H1 (cell line): ENCODE results near the gene LEO1. TPM values are rescaled to one million over a fixed set of nuclear protein-coding genes. Genes with fewer than 3 reads are reported as not detected.

Experiments used
- BACH1 ChIP-seq: IDR thresholded peaks from 2 replicates; pipeline ENCODE4 v1.6.1; 2012; ENCODE audit warnings: low read length, improper control_type of control experiment
- BCL11A ChIP-seq, 2 experiments: IDR thresholded peaks; one replicate each; pipeline ENCODE4 v1.6.1; 2011; ENCODE audit warnings: low read depth in 2 of 2, low read length in 2 of 2, mild to moderate bottlenecking in 2 of 2
- BRCA1 ChIP-seq: IDR thresholded peaks from 2 replicates; pipeline ENCODE4 v1.6.1; 2012; ENCODE audit warnings: low read depth, low read length, improper control_type of control experiment
- CBX5 ChIP-seq: fragments of 300-800, 300-1000 bp; sonication (generic); IDR thresholded peaks from 2 replicates; pipeline ENCODE4 v1.7.1; 2016; ENCODE audit warnings: antibody characterized with exemption, low read length, low read depth
- CREB1 ChIP-seq: IDR thresholded peaks from 2 replicates; pipeline ENCODE4 v1.6.1; 2012; ENCODE audit warnings: inconsistent platforms
- EP300 ChIP-seq, 2 experiments: IDR thresholded peaks; 1 replicate in 1 of 2; 2 replicates in 1 of 2; pipeline ENCODE4 v1.6.1; 2011 to 2012; ENCODE audit warnings: low read depth in 2 of 2, low read length in 2 of 2, mild to moderate bottlenecking in 2 of 2, borderline replicate concordance in 1 of 2, inconsistent platforms in 1 of 2, moderate library complexity in 1 of 2
- KDM1A ChIP-seq: fragments of 200-600, 300-600 bp; sonication (generic); IDR thresholded peaks from 2 replicates; pipeline ENCODE4 v1.7.1; 2016; ENCODE audit warnings: mild to moderate bottlenecking, low read length, borderline replicate concordance
- KDM5A ChIP-seq: fragments of 200-600 bp; IDR thresholded peaks from 2 replicates; pipeline ENCODE4 v1.7.1; 2012; ENCODE audit warnings: mild to moderate bottlenecking, low read length, inconsistent platforms, mixed read lengths
- NANOG ChIP-seq: IDR thresholded peaks from 2 replicates; pipeline ENCODE4 v1.6.1; 2011; ENCODE audit warnings: low read length, low read depth, mild to moderate bottlenecking, inconsistent platforms; ENCODE audit not compliant: insufficient read depth, poor library complexity, severe bottlenecking
- NRF1 ChIP-seq: IDR thresholded peaks from 2 replicates; pipeline ENCODE4 v1.6.1; 2011; ENCODE audit warnings: mild to moderate bottlenecking, low read depth, low read length, improper control_type of control experiment
- PHF8 ChIP-seq: fragments of 200-600 bp; sonication (generic); conservative IDR thresholded peaks from 2 replicates; pipeline ENCODE4 v1.7.1; 2012; ENCODE audit warnings: low read depth, mild to moderate bottlenecking, inconsistent platforms, low read length, moderate library complexity
- RAD21 ChIP-seq, 2 experiments: IDR thresholded peaks in 1 of 2; conservative IDR thresholded peaks in 1 of 2; 2 replicates each; pipeline ENCODE4 v1.6.1; 2011; ENCODE audit warnings: low read depth in 2 of 2, low read length in 2 of 2, improper control_type of control experiment in 1 of 2, inconsistent platforms in 1 of 2, mild to moderate bottlenecking in 1 of 2, moderate library complexity in 1 of 2
- RBBP5 ChIP-seq: IDR thresholded peaks from 2 replicates; pipeline ENCODE4 v1.7.1; 2012; ENCODE audit warnings: low read depth, mild to moderate bottlenecking, inconsistent platforms, low read length, moderate library complexity, borderline replicate concordance
- SIN3A ChIP-seq, 2 experiments: IDR thresholded peaks in 1 of 2; conservative IDR thresholded peaks in 1 of 2; 2 replicates each; pipeline ENCODE4 v1.6.1; 2011 to 2012; ENCODE audit warnings: low read length in 2 of 2, improper control_type of control experiment in 1 of 2, low read depth in 1 of 2, mild to moderate bottlenecking in 1 of 2
- SIRT6 ChIP-seq: IDR thresholded peaks from one replicate; pipeline ENCODE4 v1.7.1; 2012; ENCODE audit warnings: low read length, inconsistent platforms
- SP1 ChIP-seq: IDR thresholded peaks from 2 replicates; pipeline ENCODE4 v1.6.1; 2011; ENCODE audit warnings: low read depth, low read length
- SP2 ChIP-seq: IDR thresholded peaks from 2 replicates; pipeline ENCODE4 v1.6.1; 2012; ENCODE audit warnings: mild to moderate bottlenecking, low read length, inconsistent platforms
- SP4 ChIP-seq: IDR thresholded peaks from 2 replicates; pipeline ENCODE4 v1.6.1; 2012; ENCODE audit warnings: low read length, inconsistent platforms
- SRF ChIP-seq: IDR thresholded peaks from 2 replicates; pipeline ENCODE4 v1.6.1; 2011; ENCODE audit warnings: mild to moderate bottlenecking, low read depth, low read length, moderate library complexity
- TAF1 ChIP-seq: IDR thresholded peaks from 2 replicates; pipeline ENCODE4 v1.6.1; 2011; ENCODE audit warnings: mild to moderate bottlenecking, low read depth, low read length
- polyA plus RNA-seq, 7 experiments: library from polyadenylated mRNA; depleted of rRNA in 3 of 7; stranded (reverse) in 5 of 7; unstranded in 2 of 7; fragments of >200 nt in 5 of 7; fragments of 200-250 nt in 2 of 7; gene quantifications; 1 replicate in 5 of 7; 2 replicates in 1 of 7; 4 replicates in 1 of 7; pipeline versions ENCODE4 v1.2.1 to v1.2.3, GENCODE V29; 2011 to 2013; ENCODE audit warnings: missing spikeins in 2 of 7, mixed read lengths in 2 of 7
- total RNA-seq: library from RNA; stranded (reverse); fragmentation: NEBNext Ultra II Directional; extraction: Animal tissue kit (Norgen Biotek cat#: 25700); gene quantifications from 2 replicates; pipeline ENCODE4 v1.2.1, GENCODE V29; 2021
- TF ChIP-seq, protein P1 (sequence below): IDR thresholded peaks from 2 replicates; pipeline ENCODE4 v1.6.1; 2011; ENCODE audit warnings: low read depth, mild to moderate bottlenecking, low read length; ENCODE audit not compliant: insufficient read depth
- TF ChIP-seq, protein P2 (sequence below): IDR thresholded peaks from 2 replicates; pipeline ENCODE4 v1.6.1; 2012; ENCODE audit warnings: inconsistent platforms

The LEO1 gene
- total and polyA plus RNA-seq, 2 of the 8 experiments (the other 6 are each of a cell fraction or from before 2014, with no cell fraction given) = 1.6 to 27.4 TPM

DNA sequence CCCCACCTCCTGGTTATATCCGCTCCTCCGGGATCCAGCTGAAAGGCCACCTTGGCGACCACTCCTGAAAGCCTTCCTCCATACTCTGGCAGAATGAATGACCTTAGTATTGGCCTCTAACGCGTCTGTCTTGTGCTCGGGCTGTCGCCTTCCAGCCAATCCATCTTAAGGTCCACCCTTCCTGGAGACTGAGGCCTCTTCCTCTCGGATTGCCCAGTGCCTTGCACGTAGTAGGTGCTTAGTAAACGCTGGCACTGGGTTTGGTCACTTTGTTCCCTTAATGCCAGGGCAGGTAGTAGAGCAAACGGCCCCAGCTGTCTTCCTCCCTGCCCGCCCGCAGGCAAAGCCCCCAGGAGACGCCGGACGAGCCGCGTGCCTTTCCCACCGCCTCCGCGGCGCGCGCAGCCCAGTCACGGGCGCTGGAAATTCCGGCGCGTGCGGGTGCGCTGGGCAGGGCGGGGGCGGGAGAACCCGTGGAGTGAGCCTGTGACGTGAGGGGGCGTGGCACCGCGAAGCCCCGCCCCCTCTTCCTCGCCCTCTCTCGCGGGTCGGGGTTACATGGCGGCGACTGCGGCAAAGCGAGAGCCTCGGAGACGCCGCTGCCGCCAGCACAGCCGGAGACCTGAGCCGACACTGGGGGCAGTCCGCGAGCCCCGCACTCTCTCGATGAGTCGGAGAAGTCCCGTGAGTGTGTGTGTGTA, 47.3 kb upstream of the LEO1 start, which contains the start of gene MAPK6 (continued):
- TF ChIP-seq RAD21 (IDR thresholded peaks at IDR 0.05 in 1 of 2, conservative IDR thresholded peaks at IDR 0.05 in 1 of 2; ENCODE audit: low read depth in 2 of 2, low read length in 2 of 2) (no peak), EP300 (IDR thresholded peaks at IDR 0.05; ENCODE audit: borderline replicate concordance in 1 of 2, low read depth in 2 of 2, low read length in 2 of 2) (no peak), BRCA1 (no peak; the same call in 1 of the 2 replicates), SRF (no peak), TAF1 (peak; percentile 99), SP1 (peak; percentile 70; the same call in 1 of the 2 replicates), KDM5A (no peak), KDM1A (peak; percentile 84), SIRT6 (no peak), SP2 (no peak), SIN3A (conservative IDR thresholded peaks at IDR 0.05 in 1 of 2, IDR thresholded peaks at IDR 0.05 in 1 of 2; ENCODE audit: low read depth in 1 of 2, low read length in 2 of 2) (peak; percentile 28 to 30; a peak in 1 of 4 replicates), BCL11A (IDR thresholded peaks at IDR 0.05; ENCODE audit: low read depth in 2 of 2, low read length in 2 of 2) (no peak), CREB1 (peak; percentile 91), BACH1 (peak; percentile 90), CBX5 (no peak), SP4 (no peak; the same call in 1 of the 2 replicates), NANOG (no peak), PHF8 (peak; percentile 85), NRF1 (no peak), RBBP5 (peak; percentile 79; the same call in 1 of the 2 replicates)
- TF ChIP-seq, protein P1, sequence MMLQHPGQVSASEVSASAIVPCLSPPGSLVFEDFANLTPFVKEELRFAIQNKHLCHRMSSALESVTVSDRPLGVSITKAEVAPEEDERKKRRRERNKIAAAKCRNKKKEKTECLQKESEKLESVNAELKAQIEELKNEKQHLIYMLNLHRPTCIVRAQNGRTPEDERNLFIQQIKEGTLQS = no peak
- TF ChIP-seq, protein P2, sequence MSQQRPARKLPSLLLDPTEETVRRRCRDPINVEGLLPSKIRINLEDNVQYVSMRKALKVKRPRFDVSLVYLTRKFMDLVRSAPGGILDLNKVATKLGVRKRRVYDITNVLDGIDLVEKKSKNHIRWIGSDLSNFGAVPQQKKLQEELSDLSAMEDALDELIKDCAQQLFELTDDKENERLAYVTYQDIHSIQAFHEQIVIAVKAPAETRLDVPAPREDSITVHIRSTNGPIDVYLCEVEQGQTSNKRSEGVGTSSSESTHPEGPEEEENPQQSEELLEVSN = peak; percentile 84
